ENCODE measurements around the gene RGS12.

DNA sequence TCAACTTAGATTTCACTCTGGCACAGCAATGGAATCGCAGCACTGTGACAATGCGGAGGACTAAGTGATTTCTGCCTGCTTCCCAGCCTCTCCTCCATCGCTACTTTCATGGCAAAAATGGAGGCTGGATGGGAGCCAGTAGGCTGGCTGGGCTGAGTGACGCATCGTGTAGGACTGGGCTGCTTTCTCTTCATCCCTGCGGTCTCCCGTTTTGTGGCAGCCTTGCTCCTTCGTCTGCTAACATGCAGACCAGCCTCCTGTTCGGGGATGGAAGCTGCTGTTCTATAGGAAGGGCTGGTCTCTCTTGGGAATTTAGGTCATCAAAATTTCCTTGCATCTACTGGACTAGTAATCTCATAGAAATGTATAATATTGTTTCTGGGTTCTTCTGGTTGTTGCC is 15.8 kb upstream of the RGS12 start:
- TF ChIP-seq POLR2A (IDR thresholded peaks at IDR 0.05; ENCODE audit: control extremely low read depth in 1 of 2, low read depth in 2 of 2, low read length in 2 of 2) (no peak), KDM5A (IDR thresholded peaks at IDR 0.05; ENCODE audit: low read length) (no peak), TAF1 (IDR thresholded peaks at IDR 0.05; ENCODE audit: low read depth, low read length) (no peak)

Data from H1 (cell line).